Adrenal gland (tissue), 5 donors: ENCODE data around the gene NECTIN4.

Source experiments
- POLR2A ChIP-seq, 2 donors: fragments of 450-650 bp; IDR thresholded peaks; one replicate each; pipeline ENCODE4 v1.6.1; 2017; ENCODE audit warnings: antibody characterized with exemption in 2 of 2, mild to moderate bottlenecking in 2 of 2, moderate library complexity in 1 of 2
- TF ChIP-seq, protein P1 (sequence below), 6 experiments: fragments of 450-650 bp in 4 of 6; fragments of 200-600 bp in 2 of 6; sonication (generic) in 1 of 6; IDR thresholded peaks; 1 replicate in 5 of 6; 2 replicates in 1 of 6; pipeline versions ENCODE4 v1.5.1 to v1.8.0; 2016 to 2021; ENCODE audit warnings: antibody characterized with exemption in 6 of 6, mild to moderate bottlenecking in 2 of 6, moderate library complexity in 1 of 6
- donor health status: DM: no; HTN: no; CAD: no.

DNA sequence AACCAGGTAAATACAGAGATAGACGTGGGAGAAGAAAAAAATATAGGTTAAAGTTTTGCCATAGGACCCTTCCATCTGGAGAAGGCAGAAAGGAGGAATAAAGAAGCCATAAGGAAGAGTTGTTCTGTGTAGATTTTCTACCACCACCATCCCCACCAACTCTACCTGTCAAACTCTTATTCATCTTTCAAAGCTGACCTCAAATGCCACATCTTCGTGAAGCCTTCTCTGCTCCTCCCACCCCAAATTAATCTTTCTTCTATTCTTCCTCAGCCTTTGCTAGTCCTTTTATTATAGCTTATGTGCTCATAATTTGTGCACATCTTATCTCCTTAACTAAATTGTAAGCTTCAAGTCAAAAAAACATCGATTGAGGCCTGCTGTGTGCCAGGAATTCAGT, 1.3 kb upstream of the NECTIN4 start:
- TF ChIP-seq, protein P1, sequence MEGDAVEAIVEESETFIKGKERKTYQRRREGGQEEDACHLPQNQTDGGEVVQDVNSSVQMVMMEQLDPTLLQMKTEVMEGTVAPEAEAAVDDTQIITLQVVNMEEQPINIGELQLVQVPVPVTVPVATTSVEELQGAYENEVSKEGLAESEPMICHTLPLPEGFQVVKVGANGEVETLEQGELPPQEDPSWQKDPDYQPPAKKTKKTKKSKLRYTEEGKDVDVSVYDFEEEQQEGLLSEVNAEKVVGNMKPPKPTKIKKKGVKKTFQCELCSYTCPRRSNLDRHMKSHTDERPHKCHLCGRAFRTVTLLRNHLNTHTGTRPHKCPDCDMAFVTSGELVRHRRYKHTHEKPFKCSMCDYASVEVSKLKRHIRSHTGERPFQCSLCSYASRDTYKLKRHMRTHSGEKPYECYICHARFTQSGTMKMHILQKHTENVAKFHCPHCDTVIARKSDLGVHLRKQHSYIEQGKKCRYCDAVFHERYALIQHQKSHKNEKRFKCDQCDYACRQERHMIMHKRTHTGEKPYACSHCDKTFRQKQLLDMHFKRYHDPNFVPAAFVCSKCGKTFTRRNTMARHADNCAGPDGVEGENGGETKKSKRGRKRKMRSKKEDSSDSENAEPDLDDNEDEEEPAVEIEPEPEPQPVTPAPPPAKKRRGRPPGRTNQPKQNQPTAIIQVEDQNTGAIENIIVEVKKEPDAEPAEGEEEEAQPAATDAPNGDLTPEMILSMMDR (IDR thresholded peaks at IDR 0.05): no peak
- TF ChIP-seq POLR2A (IDR thresholded peaks at IDR 0.05): no peak
